A549 (cell line): Measurements from ENCODE around the gene VPS13A.

Experiments
- CHD2 ChIP-seq: fragments of 150-350 bp; IDR thresholded peaks from 2 replicates; pipeline ENCODE4 v1.6.1; 2014; ENCODE audit warnings: low read length; ENCODE audit not compliant: partially characterized antibody
- EP300 ChIP-seq, 2 experiments: fragments of >200 bp; sonication (Bioruptor Twin); formaldehyde crosslinking; IDR thresholded peaks; 2 replicates in 1 of 2; 3 replicates in 1 of 2; pipeline ENCODE4 v1.6.1; 2016 to 2017
- FOSL2 ChIP-seq, 2 experiments: fragments of 450-650 bp in 1 of 2; fragments of >200 bp in 1 of 2; sonication (Bioruptor Twin) in 1 of 2; formaldehyde crosslinking; IDR thresholded peaks; 2 replicates each; pipeline versions ENCODE4 v1.5.0 to v1.6.1; 2016 to 2020; ENCODE audit warnings: mild to moderate bottlenecking in 1 of 2, moderate library complexity in 1 of 2
- JUN ChIP-seq, 2 experiments: fragments of >200 bp; sonication (Bioruptor Twin); formaldehyde crosslinking; IDR thresholded peaks; 2 replicates in 1 of 2; 3 replicates in 1 of 2; pipeline ENCODE4 v1.6.1; 2016 to 2017
- KDM5A ChIP-seq: fragments of 200-600 bp; sonication (generic); IDR thresholded peaks from 2 replicates; pipeline ENCODE4 v1.6.1; 2016; ENCODE audit warnings: antibody characterized with exemption, mild to moderate bottlenecking
- NFE2L2 ChIP-seq: fragments of 150-350 bp; conservative IDR thresholded peaks from 2 replicates; pipeline ENCODE4 v1.6.1; 2014; ENCODE audit warnings: low read length
- POLR2A ChIP-seq: IDR thresholded peaks from 2 replicates; pipeline ENCODE4 v1.6.1; 2012; ENCODE audit warnings: mild to moderate bottlenecking, low read length
- RAD21 ChIP-seq, 2 experiments: fragments of >200 bp in 1 of 2; sonication (Bioruptor Twin) in 1 of 2; formaldehyde crosslinking in 1 of 2; IDR thresholded peaks in 1 of 2; conservative IDR thresholded peaks in 1 of 2; 2 replicates in 1 of 2; 3 replicates in 1 of 2; pipeline ENCODE4 v1.6.1; 2012 to 2018; ENCODE audit warnings: inconsistent platforms in 1 of 2
- TF ChIP-seq, protein P1 (sequence below): fragments of >200 bp; sonication (Bioruptor Twin); formaldehyde crosslinking; IDR thresholded peaks from 3 replicates; pipeline ENCODE4 v1.5.1; 2016
- TF ChIP-seq, protein P2 (sequence below): fragments of 200-600 bp; sonication (generic); IDR thresholded peaks from 2 replicates; pipeline ENCODE4 v1.6.1; 2016; ENCODE audit warnings: antibody characterized with exemption, mild to moderate bottlenecking, moderate library complexity
- TF ChIP-seq, protein P3 (sequence below): fragments of 450-650 bp; IDR thresholded peaks from 2 replicates; pipeline ENCODE4 v1.6.1; 2014; ENCODE audit warnings: antibody characterized with exemption

DNA sequence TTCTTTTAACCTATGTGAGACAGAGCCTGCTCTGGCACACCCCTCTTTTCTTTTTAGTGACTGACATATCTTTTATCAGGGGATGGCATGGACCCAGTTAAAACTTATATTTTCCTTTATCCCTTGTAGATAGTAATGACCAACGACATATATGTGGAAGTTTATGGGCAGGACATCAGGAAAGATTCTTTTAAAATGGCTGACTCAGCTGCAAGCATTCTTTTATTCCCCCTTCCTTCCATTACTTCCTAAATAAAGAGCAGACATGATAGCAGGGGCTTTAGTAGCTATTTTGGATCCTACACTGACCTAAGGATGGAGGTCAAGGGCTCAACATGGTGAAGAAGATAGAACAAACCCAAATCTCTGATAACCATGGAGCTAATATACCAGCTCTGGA, 25.0 kb upstream of the VPS13A start:
- TF ChIP-seq, protein P1, sequence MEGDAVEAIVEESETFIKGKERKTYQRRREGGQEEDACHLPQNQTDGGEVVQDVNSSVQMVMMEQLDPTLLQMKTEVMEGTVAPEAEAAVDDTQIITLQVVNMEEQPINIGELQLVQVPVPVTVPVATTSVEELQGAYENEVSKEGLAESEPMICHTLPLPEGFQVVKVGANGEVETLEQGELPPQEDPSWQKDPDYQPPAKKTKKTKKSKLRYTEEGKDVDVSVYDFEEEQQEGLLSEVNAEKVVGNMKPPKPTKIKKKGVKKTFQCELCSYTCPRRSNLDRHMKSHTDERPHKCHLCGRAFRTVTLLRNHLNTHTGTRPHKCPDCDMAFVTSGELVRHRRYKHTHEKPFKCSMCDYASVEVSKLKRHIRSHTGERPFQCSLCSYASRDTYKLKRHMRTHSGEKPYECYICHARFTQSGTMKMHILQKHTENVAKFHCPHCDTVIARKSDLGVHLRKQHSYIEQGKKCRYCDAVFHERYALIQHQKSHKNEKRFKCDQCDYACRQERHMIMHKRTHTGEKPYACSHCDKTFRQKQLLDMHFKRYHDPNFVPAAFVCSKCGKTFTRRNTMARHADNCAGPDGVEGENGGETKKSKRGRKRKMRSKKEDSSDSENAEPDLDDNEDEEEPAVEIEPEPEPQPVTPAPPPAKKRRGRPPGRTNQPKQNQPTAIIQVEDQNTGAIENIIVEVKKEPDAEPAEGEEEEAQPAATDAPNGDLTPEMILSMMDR = no peak
- TF ChIP-seq, protein P2, sequence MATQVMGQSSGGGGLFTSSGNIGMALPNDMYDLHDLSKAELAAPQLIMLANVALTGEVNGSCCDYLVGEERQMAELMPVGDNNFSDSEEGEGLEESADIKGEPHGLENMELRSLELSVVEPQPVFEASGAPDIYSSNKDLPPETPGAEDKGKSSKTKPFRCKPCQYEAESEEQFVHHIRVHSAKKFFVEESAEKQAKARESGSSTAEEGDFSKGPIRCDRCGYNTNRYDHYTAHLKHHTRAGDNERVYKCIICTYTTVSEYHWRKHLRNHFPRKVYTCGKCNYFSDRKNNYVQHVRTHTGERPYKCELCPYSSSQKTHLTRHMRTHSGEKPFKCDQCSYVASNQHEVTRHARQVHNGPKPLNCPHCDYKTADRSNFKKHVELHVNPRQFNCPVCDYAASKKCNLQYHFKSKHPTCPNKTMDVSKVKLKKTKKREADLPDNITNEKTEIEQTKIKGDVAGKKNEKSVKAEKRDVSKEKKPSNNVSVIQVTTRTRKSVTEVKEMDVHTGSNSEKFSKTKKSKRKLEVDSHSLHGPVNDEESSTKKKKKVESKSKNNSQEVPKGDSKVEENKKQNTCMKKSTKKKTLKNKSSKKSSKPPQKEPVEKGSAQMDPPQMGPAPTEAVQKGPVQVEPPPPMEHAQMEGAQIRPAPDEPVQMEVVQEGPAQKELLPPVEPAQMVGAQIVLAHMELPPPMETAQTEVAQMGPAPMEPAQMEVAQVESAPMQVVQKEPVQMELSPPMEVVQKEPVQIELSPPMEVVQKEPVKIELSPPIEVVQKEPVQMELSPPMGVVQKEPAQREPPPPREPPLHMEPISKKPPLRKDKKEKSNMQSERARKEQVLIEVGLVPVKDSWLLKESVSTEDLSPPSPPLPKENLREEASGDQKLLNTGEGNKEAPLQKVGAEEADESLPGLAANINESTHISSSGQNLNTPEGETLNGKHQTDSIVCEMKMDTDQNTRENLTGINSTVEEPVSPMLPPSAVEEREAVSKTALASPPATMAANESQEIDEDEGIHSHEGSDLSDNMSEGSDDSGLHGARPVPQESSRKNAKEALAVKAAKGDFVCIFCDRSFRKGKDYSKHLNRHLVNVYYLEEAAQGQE = no peak
- TF ChIP-seq KDM5A = no peak
- TF ChIP-seq POLR2A = no peak
- TF ChIP-seq JUN (IDR thresholded peaks at IDR 0.05) = no peak
- no peak for TF ChIP-seq RAD21 (conservative IDR thresholded peaks at IDR 0.05 in 1 of 2, IDR thresholded peaks at IDR 0.05 in 1 of 2)
- no peak for TF ChIP-seq NFE2L2
- TF ChIP-seq FOSL2 (IDR thresholded peaks at IDR 0.05) = no peak
- TF ChIP-seq FOSL2 (CRISPR knock-in tag; IDR thresholded peaks at IDR 0.05) = no peak
- TF ChIP-seq, protein P3, sequence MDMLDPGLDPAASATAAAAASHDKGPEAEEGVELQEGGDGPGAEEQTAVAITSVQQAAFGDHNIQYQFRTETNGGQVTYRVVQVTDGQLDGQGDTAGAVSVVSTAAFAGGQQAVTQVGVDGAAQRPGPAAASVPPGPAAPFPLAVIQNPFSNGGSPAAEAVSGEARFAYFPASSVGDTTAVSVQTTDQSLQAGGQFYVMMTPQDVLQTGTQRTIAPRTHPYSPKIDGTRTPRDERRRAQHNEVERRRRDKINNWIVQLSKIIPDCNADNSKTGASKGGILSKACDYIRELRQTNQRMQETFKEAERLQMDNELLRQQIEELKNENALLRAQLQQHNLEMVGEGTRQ = no peak
- no peak for TF ChIP-seq CHD2
- no peak for TF ChIP-seq EP300 (IDR thresholded peaks at IDR 0.05)
